Adrenal gland (tissue), 12 donors: ENCODE results near the gene ABCB6. TPM values are rescaled to one million over a fixed set of nuclear protein-coding genes. Genes with fewer than 3 reads are reported as not detected.

Experiments
- DNase-seq, 7 donors: peaks; one replicate each; pipeline ENCODE4 v3.0.0-alpha.2; 2019 to 2020
- H3K27ac ChIP-seq, 5 donors: fragments of 200-600 bp; sonication (generic) in 4 of 5; 1 replicate in 3 of 5; 2 replicates in 2 of 5; pipeline versions ENCODE4 v1.5.1 to v1.8.0; 2016 to 2020; ENCODE audit warnings: mild to moderate bottlenecking in 1 of 5
- H3K27me3 ChIP-seq: fragments of 200-600 bp; 2 replicates; pipeline ENCODE4 v1.8.0; 2021
- H3K36me3 ChIP-seq, 2 donors: fragments of 200-600 bp; replicated peaks in 1 of 2; 1 replicate in 1 of 2; 2 replicates in 1 of 2; pipeline versions ENCODE4 v1.5.1 to v1.8.0; 2018 to 2022
- H3K4me1 ChIP-seq, 2 donors: fragments of 200-600 bp; replicated peaks in 1 of 2; 1 replicate in 1 of 2; 2 replicates in 1 of 2; pipeline versions ENCODE4 v1.5.1 to v1.8.0; 2018 to 2021
- H3K4me3 ChIP-seq, 4 donors: fragments of 200-600 bp; sonication (generic) in 3 of 4; one replicate each; pipeline ENCODE4 v1.5.1; 2016 to 2018
- H3K9me3 ChIP-seq, 3 donors: fragments of 200-600 bp; sonication (generic) in 1 of 3; replicated peaks in 1 of 3; 1 replicate in 2 of 3; 2 replicates in 1 of 3; pipeline versions ENCODE4 v1.5.1 to v1.8.0; 2016 to 2021
- POLR2A ChIP-seq, 2 donors: fragments of 450-650 bp; IDR thresholded peaks; one replicate each; pipeline ENCODE4 v1.6.1; 2017; ENCODE audit warnings: antibody characterized with exemption in 2 of 2, mild to moderate bottlenecking in 2 of 2, moderate library complexity in 1 of 2
- WGBS, 4 donors: extraction: QIAGEN DNeasy Blood & Tissue Kit in 2 of 4; methylation state at CpG; one replicate each; pipeline versions ENCODE4 v1.1.5 to v1.1.7; 2013 to 2017; 5-methylcytosine and 5-hydroxymethylcytosine counted together
- intact Hi-C, 2 donors: fragments of 100-400 bp; cut with DNase I; formaldehyde crosslinking; loops; one replicate each; pipeline versions ENCODE4 v1.14.1 to v1.15.0; 2022 to 2023
- polyA plus RNA-seq, 3 donors: library from polyadenylated mRNA; stranded (reverse); fragments of 200-250 nt in 2 of 3; fragments of 350-450 nt in 1 of 3; fragmentation: Illumina TruSeq in 1 of 3; extraction: RNeasy Lipid Tissue Mini Kit (QIAGEN cat#74804) in 1 of 3; gene quantifications; one replicate each; pipeline ENCODE4 v1.2.3, GENCODE V29; 2013 to 2014
- total RNA-seq, 9 donors: library from RNA; depleted of rRNA in 4 of 9; stranded (reverse); fragments of >200 nt in 4 of 9; fragments of 120-200 nt in 1 of 9; fragmentation: NEBNext Ultra II Directional in 1 of 9; extraction: Animal tissue kit (Norgen Biotek cat#: 25700) in 1 of 9; gene quantifications; one replicate each; pipeline versions ENCODE4 v1.1.0 to v1.2.4, GENCODE V29; 2013 to 2023
- TF ChIP-seq, protein P1 (sequence below), 6 experiments: fragments of 450-650 bp in 4 of 6; fragments of 200-600 bp in 2 of 6; sonication (generic) in 1 of 6; IDR thresholded peaks; 1 replicate in 5 of 6; 2 replicates in 1 of 6; pipeline versions ENCODE4 v1.5.1 to v1.8.0; 2016 to 2021; ENCODE audit warnings: antibody characterized with exemption in 6 of 6, mild to moderate bottlenecking in 2 of 6, moderate library complexity in 1 of 6
- donor health status: healthy with polysubstance abuse.
- donor health status: Bipolar disorder and iron deficiency.
- donor health status: DM: yes; HTN: yes; CAD: no.
- donor health status: DM: no; HTN: no; CAD: no.
- donor health status: DM: no; HTN: no; CAD: no.
- donor health status: DM: yes; HTN: yes; CAD: no.

ABCB6 gene
- total and polyA plus RNA-seq, 12 donors = 10.1 to 85.1 (median 27.9) TPM

- intact Hi-C loops = loop anchor here (10.0 kb wide), 1 partner anchor 49 kb away; no protein-coding TSS in a partner anchor
- H3K36me3 ChIP-seq = peaks cover 0 to 17% of the 10 kb centered on the region in 2 donors
- peak within 1 kb of the TSS; percentile 54 to 70 (median 65) for H3K4me3 ChIP-seq
- 0 to 1% (median 0%) methylated on average over 3 to 46 of the region's 46 CpGs for WGBS, 4 donors
- peak; percentile 68 to 87 for TF ChIP-seq POLR2A (IDR thresholded peaks at IDR 0.05)
- TF ChIP-seq, protein P1, sequence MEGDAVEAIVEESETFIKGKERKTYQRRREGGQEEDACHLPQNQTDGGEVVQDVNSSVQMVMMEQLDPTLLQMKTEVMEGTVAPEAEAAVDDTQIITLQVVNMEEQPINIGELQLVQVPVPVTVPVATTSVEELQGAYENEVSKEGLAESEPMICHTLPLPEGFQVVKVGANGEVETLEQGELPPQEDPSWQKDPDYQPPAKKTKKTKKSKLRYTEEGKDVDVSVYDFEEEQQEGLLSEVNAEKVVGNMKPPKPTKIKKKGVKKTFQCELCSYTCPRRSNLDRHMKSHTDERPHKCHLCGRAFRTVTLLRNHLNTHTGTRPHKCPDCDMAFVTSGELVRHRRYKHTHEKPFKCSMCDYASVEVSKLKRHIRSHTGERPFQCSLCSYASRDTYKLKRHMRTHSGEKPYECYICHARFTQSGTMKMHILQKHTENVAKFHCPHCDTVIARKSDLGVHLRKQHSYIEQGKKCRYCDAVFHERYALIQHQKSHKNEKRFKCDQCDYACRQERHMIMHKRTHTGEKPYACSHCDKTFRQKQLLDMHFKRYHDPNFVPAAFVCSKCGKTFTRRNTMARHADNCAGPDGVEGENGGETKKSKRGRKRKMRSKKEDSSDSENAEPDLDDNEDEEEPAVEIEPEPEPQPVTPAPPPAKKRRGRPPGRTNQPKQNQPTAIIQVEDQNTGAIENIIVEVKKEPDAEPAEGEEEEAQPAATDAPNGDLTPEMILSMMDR (IDR thresholded peaks at IDR 0.05) = no peak
- H3K27me3 ChIP-seq = no peaks in the 10 kb centered on the region
- peak within 1 kb of the TSS; percentile 68 to 96 (median 87) for H3K27ac ChIP-seq
- no peaks in the 10 kb centered on the region for H3K9me3 ChIP-seq
- DNase-seq = peak; percentile 92 to 98 (median 96)
- peaks cover 28 to 35% of the 10 kb centered on the region in 2 donors for H3K4me1 ChIP-seq
Observed at GRCh38 chr2:219245148-219245898, 26.6 kb upstream of the ABCB6 start, which contains the start of the genes GLB1L and STK16. TSS of gene GLB1L (minus strand) at chr2:219245444. CDS start at chr2:219243573, 1,871 bp downstream. TSS of gene STK16 (plus strand) at chr2:219245479. CDS start at chr2:219246000, 521 bp downstream.

GRCh38 chr2:219244789-219245147, 26.0 kb upstream of the ABCB6 start:
- Histone ChIP-seq H3K27ac (peak overlapping the region; percentile 68 to 96 (median 87)), H3K4me3 (peak overlapping the region in 2 of 4 donors; percentile 67 to 70), H3K36me3 (peaks cover 0 to 17% of the 10 kb centered on the region in 2 donors), H3K27me3 (no peaks in the 10 kb centered on the region), H3K9me3 (no peaks in the 10 kb centered on the region), H3K4me1 (peaks cover 23 to 30% of the 10 kb centered on the region in 2 donors)
- 17 to 26% (median 20%) methylated on average over 5 to 6 of the region's 6 CpGs for WGBS, 4 donors
- no peak for DNase-seq
- TF ChIP-seq, protein P1 (IDR thresholded peaks at IDR 0.05) = no peak
- no peak for TF ChIP-seq POLR2A (IDR thresholded peaks at IDR 0.05)
- intact Hi-C loops = loop anchor here (10.0 kb wide), 1 partner anchor 50 kb away; no protein-coding TSS in a partner anchor

GRCh38 chr2:219243291-219243761, 24.6 kb upstream of the ABCB6 start:
- DNase-seq = peak in 1 of 7 donors; percentile 28
- Histone ChIP-seq H3K4me1 (peaks cover 14 to 21% of the 10 kb centered on the region in 2 donors), H3K9me3 (no peaks in the 10 kb centered on the region), H3K36me3 (peaks cover 0 to 18% of the 10 kb centered on the region in 2 donors), H3K4me3 (no peak overlapping the region), H3K27me3 (no peaks in the 10 kb centered on the region), H3K27ac (peak overlapping the region in 1 of 5 donors; percentile 42)
- intact Hi-C loops = loop anchor here (10.0 kb wide), 1 partner anchor 51 kb away; no protein-coding TSS in a partner anchor
- 49 to 77% (median 55%) methylated on average over 2 to 28 of the region's 28 CpGs for WGBS, 4 donors
- TF ChIP-seq POLR2A (IDR thresholded peaks at IDR 0.05) = no peak
- TF ChIP-seq, protein P1 (IDR thresholded peaks at IDR 0.05) = no peak

DNA sequence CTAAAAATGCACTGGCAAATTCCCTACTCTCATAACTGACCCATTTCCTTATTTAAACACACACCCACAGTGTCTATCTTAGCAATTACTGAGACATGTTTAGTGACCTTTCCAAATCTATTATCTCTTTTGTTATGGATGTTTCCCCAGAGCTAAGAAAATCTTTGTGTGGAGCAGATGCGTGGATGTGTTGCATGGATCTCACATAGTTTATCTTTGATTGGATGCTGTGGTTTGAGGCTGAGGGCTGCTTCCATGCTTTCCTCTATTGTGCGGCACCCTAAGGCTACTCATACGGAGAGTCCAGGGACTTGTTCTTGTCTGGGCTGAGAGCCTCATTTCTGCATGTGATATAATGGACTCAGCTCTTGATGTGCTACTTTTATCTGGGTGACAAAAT, 15.6 kb upstream of the ABCB6 start:
- Histone ChIP-seq H3K36me3 (peaks cover 0 to 68% of the 10 kb centered on the region in 2 donors), H3K9me3 (no peaks in the 10 kb centered on the region), H3K27ac (no peak overlapping the region), H3K4me3 (no peak overlapping the region), H3K27me3 (no peaks in the 10 kb centered on the region), H3K4me1 (peaks cover 10 to 15% of the 10 kb centered on the region in 2 donors)
- TF ChIP-seq POLR2A (IDR thresholded peaks at IDR 0.05) = no peak
- TF ChIP-seq, protein P1 (IDR thresholded peaks at IDR 0.05) = no peak
- 76 to 94% (median 88%) methylated on average over 3 of the region's 3 CpGs for WGBS, 4 donors
- intact Hi-C loops = no loop called here
- no peak for DNase-seq
